Measurements from ENCODE around the gene OR8S1. TPM values are rescaled to one million over a fixed set of nuclear protein-coding genes. Genes with fewer than 3 reads are reported as not detected.
"Not testable (repeated sequence)": the region's sequence is repeated elsewhere in the genome, so short reads cannot be mapped to it uniquely, and the experiment has no call there.

OR8S1 gene
- total and polyA plus RNA-seq, 5 donors from 2014 or later, result not detected

GRCh38 chr12:48506836-48507235, 18.6 kb upstream of the OR8S1 start:
- H3K9me3 Mint-ChIP-seq; H3K4me1 ChIP-seq (ENCODE audit: control insufficient read depth, insufficient read depth, low read length, poor library complexity, severe bottlenecking); H3K9me3 ChIP-seq (ENCODE audit: control insufficient read depth in 2 of 2, low read length in 2 of 2); ATAC-seq (ENCODE audit: low read depth in 2 of 2); H3K36me3 Mint-ChIP-seq; DNase-seq; H3K4me3 Mint-ChIP-seq; H3K4me1 Mint-ChIP-seq; H3K4me3 ChIP-seq (ENCODE audit: low read depth, low read length); H3K27ac ChIP-seq (ENCODE audit: insufficient read depth, low read length, poor library complexity, severe bottlenecking); H3K27ac Mint-ChIP-seq; H3K36me3 ChIP-seq (ENCODE audit: control insufficient read depth, insufficient read depth, low read length): not testable (repeated sequence)
- H3K27me3 ChIP-seq (ENCODE audit: control insufficient read depth, insufficient read depth, low read length), result peaks cover 11% of the 10 kb centered on the region
- peaks cover 46% of the 10 kb centered on the region for H3K27me3 Mint-ChIP-seq

GRCh38 chr12:48508987-48509386, 16.4 kb upstream of the OR8S1 start:
- Histone ChIP-seq H3K27me3 (ENCODE audit: control insufficient read depth, insufficient read depth, low read length) (peaks cover 8% of the 10 kb centered on the region), H3K4me1 (ENCODE audit: control insufficient read depth, insufficient read depth, low read length, poor library complexity, severe bottlenecking) (no peaks in the 10 kb centered on the region), H3K4me3 (ENCODE audit: low read depth, low read length) (no peak overlapping the region), H3K27ac (ENCODE audit: insufficient read depth, low read length, poor library complexity, severe bottlenecking) (no peak overlapping the region), H3K36me3 (ENCODE audit: control insufficient read depth, insufficient read depth, low read length) (no peaks in the 10 kb centered on the region), H3K9me3 (ENCODE audit: control insufficient read depth in 2 of 2, low read length in 2 of 2) (peaks cover 7% of the 10 kb centered on the region in 2 experiments)
- H3K27ac Mint-ChIP-seq, result no peak overlapping the region
- ATAC-seq (ENCODE audit: low read depth in 2 of 2) (no peak), DNase-seq (no peak)
- peaks cover 34% of the 10 kb centered on the region for H3K27me3 Mint-ChIP-seq
- H3K4me3 Mint-ChIP-seq, result no peak overlapping the region
- no peaks in the 10 kb centered on the region for H3K36me3 Mint-ChIP-seq
- no peaks in the 10 kb centered on the region for H3K4me1 Mint-ChIP-seq
- peaks cover 0 to 10% (median 4%) of the 10 kb centered on the region in 7 donors for H3K9me3 Mint-ChIP-seq

GRCh38 chr12:48510111-48510510, 15.3 kb upstream of the OR8S1 start:
- Mint-ChIP-seq H3K36me3 (no peaks in the 10 kb centered on the region), H3K4me3 (no peak overlapping the region)

GRCh38 chr12:48512855-48513254, 12.6 kb upstream of the OR8S1 start:
- H3K27ac Mint-ChIP-seq, result no peak overlapping the region
- H3K27ac ChIP-seq (ENCODE audit: insufficient read depth, low read length, poor library complexity, severe bottlenecking), result no peak overlapping the region
- DNase-seq (no peak), ATAC-seq (ENCODE audit: low read depth in 2 of 2) (no peak)
- H3K4me1 ChIP-seq (ENCODE audit: control insufficient read depth, insufficient read depth, low read length, poor library complexity, severe bottlenecking), result no peaks in the 10 kb centered on the region
- H3K36me3 ChIP-seq (ENCODE audit: control insufficient read depth, insufficient read depth, low read length), result no peaks in the 10 kb centered on the region
- no peaks in the 10 kb centered on the region for H3K4me1 Mint-ChIP-seq
- peaks cover 0 to 16% (median 3%) of the 10 kb centered on the region in 7 donors for H3K9me3 Mint-ChIP-seq
- H3K4me3 ChIP-seq (ENCODE audit: low read depth, low read length), result no peak overlapping the region
- H3K4me3 Mint-ChIP-seq, result no peak overlapping the region
- H3K36me3 Mint-ChIP-seq, result no peaks in the 10 kb centered on the region
- H3K27me3 ChIP-seq (ENCODE audit: control insufficient read depth, insufficient read depth, low read length), result no peaks in the 10 kb centered on the region
- peaks cover 7% of the 10 kb centered on the region in 2 experiments for H3K9me3 ChIP-seq (ENCODE audit: control insufficient read depth in 2 of 2, low read length in 2 of 2)
- peaks cover 8% of the 10 kb centered on the region for H3K27me3 Mint-ChIP-seq

More at GRCh38 chr12:48510111-48510510, 15.3 kb upstream of the OR8S1 start:
- Mint-ChIP-seq H3K9me3 (peaks cover 0 to 16% (median 4%) of the 10 kb centered on the region in 7 donors), H3K4me1 (no peaks in the 10 kb centered on the region), H3K27ac (no peak overlapping the region), H3K27me3 (peaks cover 28% of the 10 kb centered on the region)
- no peak for DNase-seq
- Histone ChIP-seq H3K9me3 (ENCODE audit: control insufficient read depth in 2 of 2, low read length in 2 of 2) (peaks cover 7% of the 10 kb centered on the region in 2 experiments), H3K4me3 (ENCODE audit: low read depth, low read length) (no peak overlapping the region), H3K36me3 (ENCODE audit: control insufficient read depth, insufficient read depth, low read length) (no peaks in the 10 kb centered on the region), H3K27ac (ENCODE audit: insufficient read depth, low read length, poor library complexity, severe bottlenecking) (no peak overlapping the region), H3K4me1 (ENCODE audit: control insufficient read depth, insufficient read depth, low read length, poor library complexity, severe bottlenecking) (no peaks in the 10 kb centered on the region), H3K27me3 (ENCODE audit: control insufficient read depth, insufficient read depth, low read length) (peaks cover 2% of the 10 kb centered on the region)
- ATAC-seq (ENCODE audit: low read depth in 2 of 2), result no peak

- Mint-ChIP-seq H3K9me3 (peaks cover 0 to 16% (median 3%) of the 10 kb centered on the region in 7 donors), H3K4me3 (no peak overlapping the region), H3K27ac (peak overlapping the region in 1 of 3 donors; percentile 74), H3K27me3 (no peaks in the 10 kb centered on the region), H3K36me3 (no peaks in the 10 kb centered on the region), H3K4me1 (no peaks in the 10 kb centered on the region)
- H3K27ac ChIP-seq (ENCODE audit: insufficient read depth, low read length, poor library complexity, severe bottlenecking), result no peak overlapping the region
- no peak for ATAC-seq (ENCODE audit: low read depth in 2 of 2)
- no peaks in the 10 kb centered on the region for H3K27me3 ChIP-seq (ENCODE audit: control insufficient read depth, insufficient read depth, low read length)
- H3K4me3 ChIP-seq (ENCODE audit: low read depth, low read length), result no peak overlapping the region
- DNase-seq, result no peak
- H3K4me1 ChIP-seq (ENCODE audit: control insufficient read depth, insufficient read depth, low read length, poor library complexity, severe bottlenecking), result no peaks in the 10 kb centered on the region
- H3K36me3 ChIP-seq (ENCODE audit: control insufficient read depth, insufficient read depth, low read length), result no peaks in the 10 kb centered on the region
- peaks cover 7% of the 10 kb centered on the region in 2 experiments for H3K9me3 ChIP-seq (ENCODE audit: control insufficient read depth in 2 of 2, low read length in 2 of 2)
Measured at GRCh38 chr12:48514728-48515127, 10.7 kb upstream of the OR8S1 start.

GRCh38 chr12:48520381-48520780, 5.1 kb upstream of the OR8S1 start:
- not testable (repeated sequence) for ATAC-seq (ENCODE audit: low read depth in 2 of 2); H3K27ac Mint-ChIP-seq; H3K27me3 ChIP-seq (ENCODE audit: control insufficient read depth, insufficient read depth, low read length); H3K4me1 Mint-ChIP-seq; H3K27ac ChIP-seq (ENCODE audit: insufficient read depth, low read length, poor library complexity, severe bottlenecking); H3K9me3 Mint-ChIP-seq; H3K9me3 ChIP-seq (ENCODE audit: control insufficient read depth in 2 of 2, low read length in 2 of 2); H3K4me3 ChIP-seq (ENCODE audit: low read depth, low read length); H3K27me3 Mint-ChIP-seq; DNase-seq; H3K4me1 ChIP-seq (ENCODE audit: control insufficient read depth, insufficient read depth, low read length, poor library complexity, severe bottlenecking); H3K4me3 Mint-ChIP-seq; H3K36me3 ChIP-seq (ENCODE audit: control insufficient read depth, insufficient read depth, low read length); H3K36me3 Mint-ChIP-seq

GRCh38 chr12:48527891-48528670, 2.6 kb downstream of the OR8S1 start:
- no peaks in the 10 kb centered on the region for H3K36me3 Mint-ChIP-seq
- H3K4me1 Mint-ChIP-seq, result peaks cover 0 to 9% (median 3%) of the 10 kb centered on the region in 4 donors
- H3K27ac Mint-ChIP-seq, result no peak overlapping the region
- Histone ChIP-seq H3K36me3 (ENCODE audit: control insufficient read depth, insufficient read depth, low read length) (no peaks in the 10 kb centered on the region), H3K9me3 (ENCODE audit: control insufficient read depth in 2 of 2, low read length in 2 of 2) (no peaks in the 10 kb centered on the region), H3K27ac (ENCODE audit: insufficient read depth, low read length, poor library complexity, severe bottlenecking) (no peak overlapping the region), H3K27me3 (ENCODE audit: control insufficient read depth, insufficient read depth, low read length) (no peaks in the 10 kb centered on the region), H3K4me3 (ENCODE audit: low read depth, low read length) (no peak overlapping the region), H3K4me1 (ENCODE audit: control insufficient read depth, insufficient read depth, low read length, poor library complexity, severe bottlenecking) (no peaks in the 10 kb centered on the region)
- peaks cover 15% of the 10 kb centered on the region for H3K27me3 Mint-ChIP-seq
- H3K4me3 Mint-ChIP-seq, result no peak overlapping the region
- peaks cover 0 to 4% (median 0%) of the 10 kb centered on the region in 7 donors for H3K9me3 Mint-ChIP-seq
- ATAC-seq (ENCODE audit: low read depth in 2 of 2) (no peak), DNase-seq (no peak)

- H3K27me3 Mint-ChIP-seq, result peaks cover 13% of the 10 kb centered on the region
- H3K27ac ChIP-seq (ENCODE audit: insufficient read depth, low read length, poor library complexity, severe bottlenecking), result no peak overlapping the region
- DNase-seq (no peak), ATAC-seq (ENCODE audit: low read depth in 2 of 2) (no peak)
- peaks cover 0 to 11% (median 3%) of the 10 kb centered on the region in 4 donors for H3K4me1 Mint-ChIP-seq
- no peaks in the 10 kb centered on the region for H3K36me3 ChIP-seq (ENCODE audit: control insufficient read depth, insufficient read depth, low read length)
- H3K27me3 ChIP-seq (ENCODE audit: control insufficient read depth, insufficient read depth, low read length), result no peaks in the 10 kb centered on the region
- peak overlapping the region in 1 of 4 donors; percentile 39 for H3K4me3 Mint-ChIP-seq
- H3K4me1 ChIP-seq (ENCODE audit: control insufficient read depth, insufficient read depth, low read length, poor library complexity, severe bottlenecking), result no peaks in the 10 kb centered on the region
- H3K36me3 Mint-ChIP-seq, result no peaks in the 10 kb centered on the region
- peaks cover 0 to 3% (median 0%) of the 10 kb centered on the region in 7 donors for H3K9me3 Mint-ChIP-seq
- no peak overlapping the region for H3K4me3 ChIP-seq (ENCODE audit: low read depth, low read length)
- peak overlapping the region in 1 of 3 donors; percentile 1 for H3K27ac Mint-ChIP-seq
- no peaks in the 10 kb centered on the region for H3K9me3 ChIP-seq (ENCODE audit: control insufficient read depth in 2 of 2, low read length in 2 of 2)
Measured at GRCh38 chr12:48532601-48533000, 7.2 kb downstream of the OR8S1 start.
